Uterus (tissue), 2 donors: ENCODE data around the gene MTG2.

ENCODE experiments used
- CTCF ChIP-seq, 4 experiments: fragments of 200-600 bp in 2 of 4; fragments of 450-650 bp in 2 of 4; sonication (generic) in 2 of 4; IDR thresholded peaks; one replicate each; pipeline ENCODE4 v1.5.1; 2016 to 2019; ENCODE audit warnings: antibody characterized with exemption in 4 of 4, mild to moderate bottlenecking in 2 of 4, moderate library complexity in 1 of 4
- POLR2A ChIP-seq, 2 donors: fragments of 450-650 bp; IDR thresholded peaks; one replicate each; pipeline ENCODE4 v1.6.1; 2016; ENCODE audit warnings: antibody characterized with exemption in 2 of 2, mild to moderate bottlenecking in 1 of 2, moderate library complexity in 1 of 2

GRCh38 chr20:62234339-62234738, 51.5 kb downstream of the MTG2 start:
- TF ChIP-seq CTCF (IDR thresholded peaks at IDR 0.05): no peak
- TF ChIP-seq POLR2A (IDR thresholded peaks at IDR 0.05): no peak
